Measurements from ENCODE around the gene RPF1. TPM values are rescaled to one million over a fixed set of nuclear protein-coding genes. Genes with fewer than 3 reads are reported as not detected.

The RPF1 gene, protein sequence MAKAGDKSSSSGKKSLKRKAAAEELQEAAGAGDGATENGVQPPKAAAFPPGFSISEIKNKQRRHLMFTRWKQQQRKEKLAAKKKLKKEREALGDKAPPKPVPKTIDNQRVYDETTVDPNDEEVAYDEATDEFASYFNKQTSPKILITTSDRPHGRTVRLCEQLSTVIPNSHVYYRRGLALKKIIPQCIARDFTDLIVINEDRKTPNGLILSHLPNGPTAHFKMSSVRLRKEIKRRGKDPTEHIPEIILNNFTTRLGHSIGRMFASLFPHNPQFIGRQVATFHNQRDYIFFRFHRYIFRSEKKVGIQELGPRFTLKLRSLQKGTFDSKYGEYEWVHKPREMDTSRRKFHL
- total RNA-seq = 24.9 and 26.3 TPM in 2 replicates

GRCh38 chr1:84478876-84479868 lies at the start of gene RPF1:
Gene RPF1 (plus strand): TSS chr1:84479266. CDS start chr1:84479282, 16 bp downstream.

GRCh38 chr1:84506002-84506728 lies 27.1 kb downstream of the RPF1 start, which contains the start of the genes GNG5 and SPATA1:
Gene GNG5 (minus strand): TSS chr1:84506581. CDS start chr1:84506091, 490 bp downstream.
Gene SPATA1 (plus strand): TSS chr1:84506386. CDS start chr1:84516360, 9,974 bp downstream.

Other genes with a start within 250 kb of the RPF1 start
- gene SAMD13, start 177.6 kb upstream of the RPF1 start, total RNA-seq = 0.30 and 0.42 TPM in 2 replicates
- gene DNASE2B, start 80.8 kb upstream of the RPF1 start, total RNA-seq = not detected in 2 replicates
- gene SPATA1, start 27.1 kb downstream of the RPF1 start, total RNA-seq = 0.59 TPM in 1 of 2 replicates, not detected in the other
- 8.9 and 20.5 TPM in 2 replicates for gene GNG5, start 27.3 kb downstream of the RPF1 start, total RNA-seq
- gene CTBS, start 95.2 kb downstream of the RPF1 start, total RNA-seq = 14.6 and 21.2 TPM in 2 replicates
- gene SSX2IP, start 211.2 kb downstream of the RPF1 start, total RNA-seq = 9.5 and 20.0 TPM in 2 replicates

All from smooth muscle cell of the umbilical artery (primary cell).